Suppressor macrophage (primary cell): ENCODE results near the gene SSC5D.
"Not testable (repeated sequence)": the region's sequence is repeated elsewhere in the genome, so short reads cannot be mapped to it uniquely, and the experiment has no call there.

ENCODE experiments used
- DNase-seq, 4 experiments: peaks; one replicate each; pipeline ENCODE4 v3.0.0-alpha.2; 2020 to 2022
- total RNA-seq, 17 experiments: gene quantifications; one replicate each; lab custom pipeline; 2026; ENCODE audit warnings: mixed read lengths in 6 of 17, inconsistent platforms in 3 of 17; lab: John Stamatoyannopoulos, UW

SSC5D gene
- total RNA-seq, result 0.04 to 3.7 (median 0.40) reads per million in 17 experiments

GRCh38 chr19:55487924-55488687 is at the start of gene SSC5D:
Gene SSC5D, plus strand, starts transcription at chr19:55488436. Its CDS starts 154 bp downstream, at chr19:55488590.
- peak in 2 of 4 experiments; percentile 34 to 54 for DNase-seq

GRCh38 chr19:55439052-55439451 is 49.2 kb upstream of the SSC5D start:
- no peak for DNase-seq

GRCh38 chr19:55440411-55441105 is 47.7 kb upstream of the SSC5D start:
- DNase-seq, result peak in 2 of 4 experiments; percentile 28 to 31

- peak; percentile 55 to 77 (median 72) for DNase-seq
Measured at GRCh38 chr19:55441319-55441691, 46.9 kb upstream of the SSC5D start.

GRCh38 chr19:55441692-55442321 is 46.4 kb upstream of the SSC5D start:
- no peak for DNase-seq

- DNase-seq, result peak in 1 of 4 experiments; percentile 22
Measured at GRCh38 chr19:55442372-55442961, 45.8 kb upstream of the SSC5D start.

- peak in 1 of 4 experiments; percentile 18 for DNase-seq
Measured at GRCh38 chr19:55443045-55443823, 45.0 kb upstream of the SSC5D start, which contains the start of gene SHISA7. Gene SHISA7, minus strand, starts transcription at chr19:55443300. Its CDS starts 437 bp downstream, at chr19:55442863.

- DNase-seq, result no peak
Measured at GRCh38 chr19:55443824-55444480, 44.3 kb upstream of the SSC5D start.

GRCh38 chr19:55444646-55445045 is 43.6 kb upstream of the SSC5D start:
- DNase-seq, result no peak

- no peak for DNase-seq
Measured at GRCh38 chr19:55446060-55446459, 42.2 kb upstream of the SSC5D start.

GRCh38 chr19:55447421-55448174 is 40.6 kb upstream of the SSC5D start:
- peak in 2 of 4 experiments; percentile 20 to 24 for DNase-seq

GRCh38 chr19:55448175-55448490 is 40.1 kb upstream of the SSC5D start:
- DNase-seq, result not testable (repeated sequence)

- no peak for DNase-seq
Measured at GRCh38 chr19:55449469-55449868, 38.8 kb upstream of the SSC5D start.

- peak in 1 of 4 experiments; percentile 18 for DNase-seq
Measured at GRCh38 chr19:55451163-55451964, 36.9 kb upstream of the SSC5D start.

GRCh38 chr19:55451965-55452748 is 36.1 kb upstream of the SSC5D start:
- DNase-seq, result no peak

- DNase-seq, result peak; percentile 28 to 65 (median 40)
Measured at GRCh38 chr19:55452749-55453346, 35.4 kb upstream of the SSC5D start.

GRCh38 chr19:55453511-55454260 is 34.5 kb upstream of the SSC5D start:
- no peak for DNase-seq

GRCh38 chr19:55454787-55455243 is 33.4 kb upstream of the SSC5D start:
- DNase-seq, result peak; percentile 59 to 76 (median 66)
